Measurements from ENCODE around the gene EFCAB14.
"Not testable (repeated sequence)": the region's sequence is repeated elsewhere in the genome, so short reads cannot be mapped to it uniquely, and the experiment has no call there.

DNA sequence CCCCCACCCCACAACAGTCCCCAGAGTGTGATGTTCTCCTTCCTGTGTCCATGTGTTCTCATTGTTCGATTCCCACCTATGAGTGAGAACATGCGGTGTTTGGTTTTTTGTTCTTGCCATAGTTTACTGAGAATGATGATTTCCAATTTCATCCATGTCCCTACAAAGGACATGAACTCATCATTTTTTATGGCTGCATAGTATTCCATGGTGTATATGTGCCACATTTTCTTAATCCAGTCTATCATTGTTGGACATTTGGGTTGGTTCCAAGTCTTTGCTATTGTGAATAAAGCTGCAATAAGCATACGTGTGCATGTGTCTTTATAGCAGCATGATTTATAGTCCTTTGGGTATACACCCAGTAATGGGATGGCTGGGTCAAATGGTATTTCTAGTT, 67.8 kb downstream of the EFCAB14 start:
- TF ChIP-seq, protein P1, sequence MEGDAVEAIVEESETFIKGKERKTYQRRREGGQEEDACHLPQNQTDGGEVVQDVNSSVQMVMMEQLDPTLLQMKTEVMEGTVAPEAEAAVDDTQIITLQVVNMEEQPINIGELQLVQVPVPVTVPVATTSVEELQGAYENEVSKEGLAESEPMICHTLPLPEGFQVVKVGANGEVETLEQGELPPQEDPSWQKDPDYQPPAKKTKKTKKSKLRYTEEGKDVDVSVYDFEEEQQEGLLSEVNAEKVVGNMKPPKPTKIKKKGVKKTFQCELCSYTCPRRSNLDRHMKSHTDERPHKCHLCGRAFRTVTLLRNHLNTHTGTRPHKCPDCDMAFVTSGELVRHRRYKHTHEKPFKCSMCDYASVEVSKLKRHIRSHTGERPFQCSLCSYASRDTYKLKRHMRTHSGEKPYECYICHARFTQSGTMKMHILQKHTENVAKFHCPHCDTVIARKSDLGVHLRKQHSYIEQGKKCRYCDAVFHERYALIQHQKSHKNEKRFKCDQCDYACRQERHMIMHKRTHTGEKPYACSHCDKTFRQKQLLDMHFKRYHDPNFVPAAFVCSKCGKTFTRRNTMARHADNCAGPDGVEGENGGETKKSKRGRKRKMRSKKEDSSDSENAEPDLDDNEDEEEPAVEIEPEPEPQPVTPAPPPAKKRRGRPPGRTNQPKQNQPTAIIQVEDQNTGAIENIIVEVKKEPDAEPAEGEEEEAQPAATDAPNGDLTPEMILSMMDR (IDR thresholded peaks at IDR 0.05) = not testable (repeated sequence)
- TF ChIP-seq POLR2A (IDR thresholded peaks at IDR 0.05) = not testable (repeated sequence)
